HG03280 (cell line): ENCODE data around the gene RHBDF2.

Source experiments
- ATAC-seq: cut with Tn5 transposase; IDR thresholded peaks from one replicate; pipeline ENCODE4 v1.9.1; 2021; ENCODE audit warnings: mild to moderate bottlenecking, moderate library complexity; ENCODE audit not compliant: unreplicated experiment

The RHBDF2 gene

GRCh38 chr17:76467366-76467765, 33.9 kb downstream of the RHBDF2 start, which contains the start of gene AANAT:
AANAT (plus strand) TSS chr17:76467603; CDS start chr17:76468747, 1,144 bp downstream.
- ATAC-seq: no peak

- no peak for ATAC-seq
These were observed 34.5 kb downstream of the RHBDF2 start for GRCh38 chr17:76466775-76467130.

- ATAC-seq: no peak
These were observed 38.5 kb downstream of the RHBDF2 start for GRCh38 chr17:76462556-76463290.

DNA sequence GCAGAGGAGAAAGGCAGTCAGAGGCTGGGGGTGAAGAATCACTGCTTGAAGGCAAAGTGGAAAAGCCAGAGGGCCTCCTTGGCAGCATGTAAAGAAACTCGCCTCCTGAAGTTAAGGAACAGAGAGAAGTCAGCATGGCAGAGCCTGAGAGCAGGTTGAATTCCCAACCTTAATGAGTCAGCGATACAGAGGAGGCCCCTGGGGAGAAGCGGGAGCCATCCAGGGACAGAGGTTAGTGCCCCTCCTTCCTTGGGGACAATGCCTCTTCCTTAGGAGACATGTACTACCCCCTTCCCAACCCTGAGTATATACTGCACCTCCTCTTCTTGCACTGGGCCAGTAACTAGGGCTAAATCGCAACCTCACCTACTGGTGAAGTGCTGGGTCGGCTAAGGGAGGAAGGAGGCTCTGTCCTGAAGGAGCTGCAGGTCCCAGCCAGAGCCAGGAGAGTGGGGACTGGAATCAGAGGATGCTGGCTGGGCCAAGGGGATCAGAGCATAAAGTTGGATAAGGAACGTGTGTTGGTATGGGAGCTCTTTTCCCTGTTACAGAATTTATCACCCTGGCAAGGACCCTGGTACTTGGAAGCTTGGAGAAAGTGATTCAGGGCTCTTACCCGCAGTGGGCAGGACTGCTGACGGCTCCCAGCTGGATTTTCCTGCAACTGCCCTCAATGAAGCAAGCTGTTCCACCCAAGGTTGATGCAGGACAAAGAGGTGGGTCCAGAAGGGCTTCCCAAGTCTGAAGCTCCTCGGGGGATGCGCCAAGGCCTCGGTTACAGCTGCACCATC, 39.3 kb downstream of the RHBDF2 start:
- no peak for ATAC-seq

DNA sequence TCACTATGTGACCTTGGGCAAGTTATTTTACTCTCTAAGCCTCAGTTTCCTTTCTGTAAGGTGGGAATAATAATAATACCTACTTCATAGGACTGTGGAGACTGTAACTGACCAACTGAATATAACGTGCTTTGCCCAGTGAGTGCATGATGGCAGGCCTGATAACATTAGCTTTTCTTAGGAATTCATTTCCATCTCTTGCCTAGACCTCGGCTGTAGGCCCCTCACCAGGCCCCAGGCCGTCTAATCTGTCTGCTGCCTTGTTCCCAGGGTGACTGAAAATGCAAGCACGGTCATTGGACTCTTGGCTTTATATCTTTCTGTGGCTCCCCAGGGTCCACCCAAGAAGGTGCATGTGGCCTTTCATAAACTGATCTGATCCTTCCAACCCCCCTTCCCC, 41.5 kb downstream of the RHBDF2 start:
- ATAC-seq: no peak

DNA sequence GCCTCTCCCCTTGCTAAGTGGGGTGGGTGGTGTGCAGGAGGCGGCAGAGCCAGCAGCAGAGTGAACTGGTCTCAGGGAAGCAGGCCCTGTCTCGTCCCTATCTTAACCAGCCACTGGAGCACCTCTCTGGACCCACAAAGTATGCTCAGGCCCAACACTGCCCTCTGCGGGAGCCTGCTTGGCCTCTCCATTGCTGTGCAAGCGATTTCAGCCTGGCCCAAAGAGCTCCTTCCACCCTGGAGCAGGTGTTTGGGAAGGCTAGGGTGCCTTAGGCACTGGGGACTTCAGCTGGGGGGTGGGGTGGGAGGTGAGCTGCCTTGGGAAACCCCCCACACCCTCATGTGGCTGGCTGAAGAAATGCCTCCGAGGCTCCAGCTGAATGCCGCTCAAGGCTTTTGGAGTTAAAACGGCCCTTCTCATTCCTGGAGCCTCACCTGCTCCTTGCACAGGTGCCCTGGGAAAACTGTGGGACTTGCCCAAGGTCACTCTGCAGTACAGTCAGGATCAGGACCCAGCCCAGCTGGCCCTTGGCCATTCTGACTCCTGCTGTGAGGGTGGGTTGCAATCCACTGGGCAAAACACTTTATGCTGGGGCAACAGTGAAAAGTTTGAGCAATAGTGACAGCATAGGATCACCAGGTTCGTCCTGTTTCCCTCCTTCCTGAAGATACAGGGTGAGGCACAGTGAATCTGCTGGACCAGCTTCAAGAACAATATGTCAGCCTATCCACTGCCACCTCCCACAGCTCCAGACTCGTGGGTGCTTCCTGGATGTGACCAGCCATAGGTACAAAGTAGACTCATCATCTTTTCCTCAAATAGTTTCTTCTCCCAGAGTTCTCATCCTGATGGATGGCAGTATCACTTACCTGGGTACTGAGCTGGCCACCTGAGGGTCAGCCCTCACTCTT, 42.4 kb downstream of the RHBDF2 start:
- ATAC-seq: no peak

DNA sequence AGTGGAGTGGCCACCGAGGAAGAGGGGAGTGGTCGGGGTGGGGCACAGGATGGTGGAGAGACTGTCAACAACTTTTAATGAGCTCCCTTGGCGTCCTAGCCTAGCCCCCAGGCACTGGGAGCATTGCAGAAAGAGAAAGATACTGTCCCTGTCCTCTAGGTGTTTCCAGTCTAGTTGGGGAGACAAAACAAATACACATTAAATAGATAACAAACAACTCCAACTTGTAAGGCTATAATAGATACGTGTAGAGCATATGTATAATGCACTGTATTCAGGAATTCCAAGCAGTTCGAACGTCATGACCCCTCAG, 47.8 kb downstream of the RHBDF2 start:
- ATAC-seq: no peak

GRCh38 chr17:76452660-76453430, 48.4 kb downstream of the RHBDF2 start, which contains the start of gene UBE2O:
UBE2O (minus strand) TSS chr17:76453152; CDS start chr17:76453141, 11 bp downstream.
- peak; percentile 94 for ATAC-seq

DNA sequence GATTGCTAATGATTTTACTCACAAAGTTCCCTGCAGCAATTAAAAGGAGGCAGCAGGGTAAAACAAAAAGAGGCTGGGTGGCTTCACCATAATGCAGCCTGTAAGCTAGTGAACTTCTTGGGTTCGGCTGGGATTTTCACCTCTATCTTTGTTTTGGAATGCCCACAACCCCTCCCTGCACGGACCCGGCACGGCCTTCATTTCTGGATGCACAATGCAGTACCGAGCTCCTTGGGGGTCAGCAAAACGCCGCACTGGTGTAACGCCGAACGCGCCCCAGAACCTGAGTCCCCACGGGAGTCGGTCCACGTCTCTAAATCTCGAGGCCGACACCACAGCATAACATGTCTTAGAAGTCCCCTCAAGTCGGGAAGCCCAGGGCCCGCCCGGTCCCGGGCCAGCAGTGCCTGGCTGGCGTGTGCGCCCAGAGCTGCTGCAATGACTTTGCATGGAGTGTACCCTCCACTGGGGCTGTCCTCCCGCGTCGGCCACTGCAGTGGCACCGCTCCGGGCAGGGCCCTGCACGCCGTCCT, 49.0 kb downstream of the RHBDF2 start:
- ATAC-seq: peak; percentile 25

DNA sequence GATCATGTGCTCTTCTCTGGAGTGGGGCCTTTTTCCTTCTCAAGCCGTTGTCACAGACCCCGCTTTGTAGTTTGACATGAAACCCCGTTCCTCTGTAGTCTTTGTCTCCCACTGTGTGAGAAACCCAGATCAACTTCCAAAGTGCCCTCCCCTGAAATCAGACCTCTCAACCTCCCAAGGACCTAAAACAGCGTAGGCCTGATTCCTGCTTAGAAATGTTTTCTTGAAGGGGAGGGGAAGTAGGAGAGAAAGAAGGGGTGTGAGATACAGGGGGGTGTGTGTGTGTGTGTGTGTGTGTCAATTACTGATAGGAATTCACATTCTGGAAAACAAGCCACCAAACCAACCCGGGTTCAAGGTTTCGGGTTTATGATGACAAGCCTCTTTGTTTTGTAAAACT, 49.7 kb downstream of the RHBDF2 start:
- ATAC-seq: no peak

- no peak for ATAC-seq
These were observed 52.1 kb downstream of the RHBDF2 start for GRCh38 chr17:76449126-76449525.

DNA sequence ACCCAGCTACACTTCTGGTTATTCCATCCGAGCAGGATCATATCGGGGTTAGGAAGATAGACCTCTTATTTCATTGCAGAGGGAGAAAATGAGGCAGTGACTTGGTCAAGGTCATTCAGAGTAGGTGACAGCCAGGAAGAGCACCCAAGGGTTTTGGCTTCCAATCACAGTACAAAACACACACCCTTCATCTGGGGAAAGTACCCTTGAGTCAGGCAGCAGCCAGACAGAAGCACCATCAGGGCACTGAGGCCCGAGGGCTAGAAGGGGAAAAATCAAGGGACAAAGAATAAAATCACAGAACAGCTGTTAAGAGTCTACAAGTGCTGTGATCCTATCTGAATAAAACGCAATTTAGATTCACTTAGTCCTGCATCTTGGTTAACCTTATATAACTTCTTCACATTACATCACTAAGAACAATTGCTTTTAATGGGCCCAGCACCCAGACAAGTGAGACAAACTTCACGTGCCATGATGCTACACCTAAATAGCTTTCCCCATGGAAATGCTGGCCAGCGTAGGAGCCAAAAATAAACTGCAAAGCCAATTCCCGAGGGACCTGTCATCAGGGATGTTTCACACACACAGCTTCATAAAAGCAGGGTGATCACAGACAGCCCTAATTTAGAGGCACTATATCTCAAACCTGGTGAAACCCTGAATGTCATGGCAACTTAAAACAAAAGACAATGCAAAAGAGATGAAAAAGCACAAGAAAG, 53.1 kb downstream of the RHBDF2 start:
- ATAC-seq: no peak

- no peak for ATAC-seq
These were observed 54.6 kb downstream of the RHBDF2 start for GRCh38 chr17:76446449-76447231.

DNA sequence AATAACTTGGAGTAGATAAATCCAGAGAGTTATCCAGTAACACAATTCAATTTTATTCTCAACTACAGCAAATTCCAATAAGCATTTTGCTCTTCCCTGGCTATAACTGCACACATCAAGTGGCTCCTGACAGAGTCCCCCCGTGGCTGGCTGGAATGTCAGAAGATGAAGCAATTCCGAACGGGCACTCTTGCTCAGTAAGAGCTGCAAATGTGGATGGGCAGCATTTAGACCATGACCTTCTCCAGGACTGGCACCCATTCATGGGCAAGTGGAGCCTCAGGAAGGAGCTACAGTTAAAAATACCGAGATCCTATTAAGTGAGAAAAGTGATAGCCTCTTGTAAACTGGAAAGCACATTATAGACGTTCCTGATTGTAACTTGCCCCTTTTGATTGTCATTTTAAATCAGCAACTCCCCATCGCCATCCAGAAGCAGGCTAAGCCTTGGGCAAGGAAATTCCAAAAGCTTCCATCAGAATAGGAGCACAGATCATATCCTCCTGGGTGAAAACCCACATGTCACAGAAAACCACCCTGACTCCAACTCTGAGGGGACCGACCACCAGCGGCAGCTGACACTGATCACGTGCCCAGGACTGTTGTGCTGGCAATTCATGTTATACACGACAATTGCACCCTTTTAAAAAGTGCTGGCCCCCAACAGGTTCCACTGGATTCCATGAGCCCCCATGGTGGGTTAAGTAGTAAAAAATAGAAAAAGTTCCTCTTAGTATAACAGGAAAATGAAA, 55.4 kb downstream of the RHBDF2 start:
- no peak for ATAC-seq

DNA sequence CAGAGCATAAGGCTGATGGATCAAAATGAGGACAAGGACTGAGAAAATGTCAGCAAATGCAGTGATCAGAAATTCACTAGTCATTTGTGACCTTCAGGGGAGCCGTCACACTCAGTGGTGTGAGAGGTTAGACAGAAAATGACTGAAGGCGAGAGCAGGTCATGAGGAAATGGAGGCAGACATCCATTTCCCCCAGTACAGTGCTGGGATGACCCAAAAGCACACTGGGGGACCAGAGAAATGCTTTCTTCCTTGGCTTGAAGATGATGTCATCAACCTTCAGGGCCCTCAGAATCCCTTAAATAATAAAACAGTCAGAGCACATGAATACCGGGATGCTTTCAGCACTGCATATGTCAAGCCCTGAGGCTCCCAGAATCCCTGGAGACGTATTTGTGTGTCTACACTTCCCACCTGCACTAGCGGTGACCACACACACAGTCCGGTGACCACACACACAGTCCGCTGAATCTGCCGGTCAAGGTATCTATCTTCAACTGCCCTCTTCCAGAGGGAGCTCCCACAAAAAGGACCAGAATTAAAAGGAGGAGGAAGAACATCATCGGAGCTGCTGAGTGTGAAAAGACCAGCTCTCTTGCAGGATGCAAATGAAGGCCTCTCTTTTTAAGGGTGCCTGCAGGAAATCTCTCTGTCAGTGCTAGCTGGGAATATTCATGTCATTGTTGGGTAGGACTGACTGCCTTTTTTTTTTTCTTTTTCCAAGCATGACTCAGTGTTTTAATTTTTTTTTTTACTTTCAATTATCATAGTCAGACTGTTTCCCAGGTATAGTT, 56.5 kb downstream of the RHBDF2 start:
- no peak for ATAC-seq

DNA sequence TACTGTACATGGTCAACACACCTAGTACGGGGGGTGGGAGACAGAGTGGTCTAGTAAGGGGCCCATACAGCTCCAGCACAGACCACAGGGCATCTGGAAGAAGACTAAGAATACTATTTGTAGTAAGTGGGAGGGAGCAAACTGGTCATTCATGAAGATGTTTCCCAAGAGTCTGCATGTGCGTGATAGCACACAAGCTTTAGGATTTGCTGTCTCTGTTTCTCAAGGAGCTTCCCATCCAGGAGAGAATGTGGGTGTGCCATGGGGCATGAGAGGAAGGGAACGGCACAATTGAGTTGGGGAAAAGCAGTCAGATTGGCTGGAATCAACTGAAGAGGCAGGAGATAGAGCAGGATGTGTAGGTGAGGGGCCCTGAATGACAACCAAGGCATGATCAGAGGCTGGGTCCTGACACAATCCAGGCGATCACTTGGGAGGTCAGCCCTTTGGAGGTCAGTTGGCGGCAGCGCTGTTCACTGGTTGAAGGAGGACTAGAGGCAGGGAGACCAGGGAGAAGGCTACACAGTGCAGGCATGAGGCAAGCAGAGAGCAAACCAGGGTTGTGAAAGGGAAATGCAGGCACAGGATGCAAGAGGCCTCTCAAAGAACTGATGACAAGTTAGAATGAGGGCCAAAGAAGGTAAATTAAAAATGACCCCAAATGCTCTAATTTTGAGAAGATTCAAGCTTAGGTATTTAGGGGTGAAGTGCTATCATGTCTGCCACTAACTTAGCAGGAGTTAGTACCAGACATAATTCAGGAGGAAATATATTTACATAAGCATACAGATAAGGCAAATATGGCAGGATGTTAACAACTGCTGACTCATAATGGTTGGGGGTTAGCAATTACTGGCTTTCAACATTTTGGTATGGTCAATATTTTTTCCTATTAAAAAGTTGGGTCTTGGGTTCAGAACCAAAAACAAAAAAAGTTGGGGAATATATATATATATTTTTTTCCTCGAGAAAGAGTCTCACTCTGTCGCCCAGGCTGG, 58.6 kb downstream of the RHBDF2 start:
- no peak for ATAC-seq
